T-helper 22 cell (primary cell): ENCODE measurements around the gene SCP2.

Source experiments
- DNase-seq: peaks from one replicate; pipeline ENCODE4 v3.0.0-alpha.2; 2020; ENCODE audit warnings: low read depth

Gene SCP2

DNA sequence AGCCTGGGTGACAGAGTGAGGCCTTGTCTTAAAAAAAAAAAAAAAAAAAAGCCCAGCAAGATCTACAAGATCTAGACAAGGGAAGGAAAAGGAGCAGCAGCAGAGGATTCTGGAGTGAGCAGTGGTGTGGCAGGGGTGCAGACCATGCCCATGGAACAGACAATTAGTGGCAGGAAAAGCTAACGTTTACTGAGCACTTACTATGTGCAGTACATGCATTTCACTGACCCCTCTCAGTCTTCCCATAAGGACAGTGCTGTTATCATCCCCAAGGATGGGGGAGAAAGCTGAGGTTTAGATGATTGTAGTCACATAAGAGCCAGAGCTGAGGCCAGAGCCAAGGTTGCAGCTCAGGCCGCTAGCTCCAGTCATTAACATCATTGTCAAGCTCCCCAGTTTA, 140.8 kb downstream of the SCP2 start:
- no peak for DNase-seq

DNA sequence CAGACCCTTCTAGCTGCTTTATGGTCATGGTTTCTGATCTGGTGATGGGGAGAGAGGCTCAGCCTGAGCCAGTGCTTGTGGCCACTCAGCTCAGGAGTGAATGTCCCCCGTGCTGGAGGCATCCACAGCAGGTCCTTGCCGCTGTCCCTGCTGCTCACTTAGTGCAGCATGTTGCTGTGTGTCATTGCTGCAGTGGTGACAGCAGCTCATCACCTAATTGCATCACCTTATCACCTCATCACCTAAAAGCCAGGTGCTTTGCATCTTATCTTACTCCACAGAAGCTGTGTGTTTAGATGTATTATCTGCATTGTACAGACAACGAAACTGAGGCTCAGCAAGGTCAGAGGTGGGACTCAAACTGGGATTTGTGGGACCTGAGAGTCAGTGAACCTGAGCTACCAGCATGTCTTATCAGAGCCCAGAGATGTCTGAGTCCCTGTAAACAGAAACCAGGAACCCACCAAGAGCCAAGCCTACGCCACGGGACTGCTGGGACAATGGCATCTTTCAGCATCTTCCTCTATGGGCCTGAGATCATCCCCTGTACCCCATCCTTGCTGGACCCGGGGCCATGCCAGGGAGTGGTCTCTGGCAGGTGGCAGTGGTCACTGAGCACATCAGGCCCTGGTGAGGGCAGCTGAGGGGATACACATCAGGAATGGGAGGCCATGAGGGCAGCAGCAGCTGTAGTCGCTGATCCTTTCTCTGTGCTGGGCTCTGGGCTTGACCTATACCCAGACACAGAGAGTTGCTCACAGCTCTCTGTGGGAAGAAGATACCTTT, 141.4 kb downstream of the SCP2 start:
- DNase-seq = no peak

DNA sequence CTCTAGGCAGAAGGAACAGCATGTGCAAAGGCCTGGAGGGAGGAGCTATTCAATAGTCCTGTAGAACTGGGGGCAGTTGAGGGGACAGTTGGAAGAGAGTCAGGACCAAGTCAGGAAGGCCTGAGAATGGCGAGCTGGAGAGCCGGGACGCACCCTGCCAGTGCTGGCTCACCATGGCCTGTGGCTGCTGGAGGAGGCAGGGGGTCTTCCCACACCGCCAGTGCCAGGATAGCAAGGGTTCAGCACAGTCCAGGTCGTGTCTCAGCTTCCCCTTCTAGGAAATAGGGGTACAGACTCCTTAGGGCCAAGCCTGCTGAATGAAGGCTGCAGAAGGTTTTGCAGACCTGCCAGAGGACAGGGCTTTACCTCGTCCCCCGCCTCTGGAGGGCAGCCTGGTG, 142.2 kb downstream of the SCP2 start:
- no peak for DNase-seq

- no peak for DNase-seq
Measured at GRCh38 chr1:53069663-53070327, 142.7 kb downstream of the SCP2 start.

DNA sequence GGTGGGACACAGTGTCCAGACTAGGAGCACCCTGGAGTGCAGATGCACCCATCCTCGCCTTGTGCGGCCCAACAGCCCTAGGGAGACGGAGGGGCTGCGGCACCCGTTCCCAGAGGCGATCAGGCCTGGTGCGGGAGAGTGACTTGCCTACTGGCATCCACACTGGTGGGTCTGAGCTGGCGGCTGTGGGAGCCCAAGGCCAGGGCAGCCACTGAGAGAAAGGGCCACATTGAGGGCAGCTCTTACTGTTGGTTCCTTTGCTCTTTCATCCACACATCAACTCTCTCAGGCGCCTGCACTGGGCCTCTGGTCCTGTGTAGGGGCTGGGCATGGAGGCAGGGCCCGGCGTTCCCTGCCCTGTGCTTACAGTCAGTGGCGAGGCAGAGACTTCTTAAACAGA, 143.5 kb downstream of the SCP2 start:
- DNase-seq = no peak

GRCh38 chr1:53071167-53071865, 144.2 kb downstream of the SCP2 start:
- no peak for DNase-seq

DNA sequence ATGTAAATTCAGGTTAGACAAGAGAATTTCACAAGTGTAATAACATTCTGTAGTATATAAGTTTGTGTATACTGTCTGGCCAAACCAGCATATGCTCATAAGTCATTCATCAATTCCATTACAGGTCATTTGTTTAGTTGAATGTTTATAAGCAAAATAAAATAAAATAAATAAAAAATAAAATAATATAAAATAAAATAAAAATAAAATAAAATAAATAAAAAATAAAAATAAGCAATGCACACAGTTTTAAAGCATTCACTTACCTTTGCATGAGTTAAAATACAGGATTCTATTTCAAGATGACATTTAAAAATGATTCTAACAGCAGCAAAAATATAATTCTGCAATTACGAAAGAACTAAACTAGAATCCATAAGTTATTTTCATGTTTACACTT, 144.8 kb downstream of the SCP2 start:
- DNase-seq = no peak

DNA sequence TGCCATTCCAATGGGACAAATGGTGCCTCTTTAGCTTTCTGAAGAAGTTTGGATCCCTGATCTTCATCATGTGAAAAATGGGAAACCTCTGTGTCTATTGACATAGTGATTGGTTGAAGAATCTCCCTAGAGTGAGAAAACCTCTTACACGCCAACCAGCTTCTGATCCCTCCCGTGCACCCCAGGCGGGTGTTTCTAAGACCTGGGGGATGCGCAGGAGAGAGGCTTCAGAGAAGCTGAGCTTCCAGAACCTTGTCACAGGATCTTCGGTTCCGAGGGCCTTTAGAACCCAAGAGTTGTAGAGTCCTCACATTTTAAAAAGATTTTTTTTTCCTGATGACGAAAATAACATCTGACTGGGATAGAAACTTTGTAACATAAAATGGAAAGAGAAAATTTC, 146.2 kb downstream of the SCP2 start:
- no peak for DNase-seq

GRCh38 chr1:53073868-53074311, 146.8 kb downstream of the SCP2 start:
- DNase-seq = no peak

DNA sequence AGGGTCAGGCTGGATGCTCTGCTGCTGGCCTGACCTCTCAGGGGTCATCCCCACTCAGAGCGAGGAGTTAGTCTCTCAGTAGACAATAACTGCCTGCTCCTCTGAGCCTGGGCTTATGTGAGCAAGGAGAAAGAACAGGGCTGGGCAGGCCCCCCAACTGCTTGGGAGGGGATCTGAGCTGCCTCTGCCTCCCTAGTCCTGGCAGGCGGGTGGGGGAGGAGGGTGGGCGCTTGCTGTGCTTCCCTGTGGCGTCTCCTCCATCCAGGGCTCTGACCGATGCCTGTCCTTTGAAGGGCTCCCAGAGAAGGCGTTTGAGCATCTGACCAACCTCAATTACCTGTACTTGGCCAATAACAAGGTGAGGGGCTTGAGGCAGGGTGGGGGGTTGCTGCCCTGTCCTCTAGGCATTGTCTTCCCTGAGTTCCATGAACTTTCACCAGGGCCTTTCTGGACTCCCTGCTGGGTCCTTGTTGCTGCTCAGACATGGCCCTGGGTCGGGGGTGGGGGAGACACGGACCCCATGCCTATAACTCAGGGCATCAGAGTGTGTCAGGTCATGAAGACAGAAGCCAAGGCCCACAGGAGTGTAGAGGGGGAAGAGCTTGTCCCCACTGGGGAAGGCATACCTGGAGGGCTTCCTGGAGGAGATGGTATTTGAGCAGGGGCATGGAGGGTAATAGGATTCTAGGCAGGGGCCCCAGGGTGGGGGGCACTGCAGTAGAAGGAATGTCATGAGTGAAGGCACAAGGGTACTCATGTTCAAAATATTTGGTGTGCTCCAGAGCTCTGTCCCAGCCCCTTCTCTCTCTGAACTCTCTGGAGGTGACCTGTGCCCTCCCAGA, 147.5 kb downstream of the SCP2 start:
- no peak for DNase-seq

DNA sequence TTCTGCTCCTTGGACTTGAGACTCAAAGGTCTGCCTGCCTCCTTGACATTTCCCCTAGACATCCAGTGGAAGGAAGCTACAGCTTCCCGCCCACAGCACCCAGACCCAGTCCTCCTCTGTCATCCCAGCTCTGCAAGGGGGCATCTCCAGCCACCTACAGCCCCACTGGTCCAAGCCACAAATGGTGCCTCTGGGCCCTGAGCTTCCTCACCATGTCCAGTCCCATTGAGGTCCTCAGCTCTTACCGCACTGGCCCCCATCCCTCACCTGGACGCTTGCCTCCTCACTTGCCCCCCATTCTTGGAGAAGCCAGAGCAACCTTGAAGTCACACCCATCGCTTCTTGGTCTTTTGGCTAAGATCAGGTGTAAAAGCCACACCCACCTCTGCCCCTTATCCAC, 148.1 kb downstream of the SCP2 start:
- DNase-seq = no peak

- DNase-seq = no peak
Measured at GRCh38 chr1:53075761-53076163, 148.7 kb downstream of the SCP2 start.

DNA sequence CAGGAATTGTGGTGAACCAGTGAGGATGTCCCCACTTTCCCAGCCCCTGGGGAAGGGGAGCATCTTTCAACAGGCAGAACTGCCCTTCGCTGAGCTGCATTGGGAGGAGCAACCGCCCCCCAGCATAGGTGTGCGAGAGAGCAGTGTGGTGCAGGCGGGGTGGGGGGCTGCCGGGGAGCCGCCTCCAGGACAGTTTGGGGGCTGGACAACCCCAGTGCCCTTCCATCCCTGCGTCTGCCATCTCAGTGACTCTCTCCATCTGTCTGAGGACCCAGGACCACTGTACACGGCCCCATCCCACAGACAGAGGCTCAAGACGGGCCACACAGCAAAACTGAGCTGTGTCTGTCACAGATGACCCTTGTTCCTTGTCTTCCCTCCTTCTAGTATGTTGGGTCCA, 149.1 kb downstream of the SCP2 start:
- no peak for DNase-seq

GRCh38 chr1:53076721-53077598, 149.9 kb downstream of the SCP2 start:
- DNase-seq = no peak

GRCh38 chr1:53077599-53077965, 150.5 kb downstream of the SCP2 start:
- DNase-seq = no peak

- no peak for DNase-seq
Measured at GRCh38 chr1:53078333-53079101, 151.4 kb downstream of the SCP2 start.

- no peak for DNase-seq
Measured at GRCh38 chr1:53079251-53079650, 152.2 kb downstream of the SCP2 start.

- DNase-seq = no peak
Measured at GRCh38 chr1:53080041-53080440, 153.0 kb downstream of the SCP2 start.

GRCh38 chr1:53080769-53081168, 153.7 kb downstream of the SCP2 start:
- no peak for DNase-seq

GRCh38 chr1:53081384-53082066, 154.4 kb downstream of the SCP2 start:
- no peak for DNase-seq
